ENCODE measurements around the gene CLDND2.

The CLDND2 gene

GRCh38 chr19:51361239-51361638 lies 7.6 kb downstream of the CLDND2 start:
- DNase-seq (ENCODE audit: insufficient read length, low spot score) (no peak), FAIRE-seq (no peak)
- no peak for TF ChIP-seq CTCF (IDR thresholded peaks at IDR 0.05; ENCODE audit: insufficient read depth, missing control alignments)

DNA sequence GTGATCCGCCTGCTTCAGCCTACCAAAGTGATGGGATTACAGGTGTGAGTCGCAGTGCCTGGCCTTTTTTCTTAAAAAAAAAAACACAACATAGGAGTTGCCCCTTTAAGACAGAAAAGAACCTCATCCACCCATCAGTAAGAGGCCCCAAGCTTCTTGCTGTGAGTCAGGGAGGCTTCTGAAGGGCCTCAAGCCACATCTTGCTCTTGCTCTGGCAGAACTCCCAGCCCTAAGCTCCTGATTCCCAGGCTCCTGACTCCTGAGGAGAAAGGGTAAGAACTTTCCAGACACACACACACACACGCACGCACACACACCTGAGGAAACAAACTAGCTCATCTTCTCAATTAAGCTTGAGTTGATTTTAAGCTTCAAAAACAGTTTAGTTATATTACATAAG lies 9.5 kb downstream of the CLDND2 start:
- FAIRE-seq, result no peak

DNA sequence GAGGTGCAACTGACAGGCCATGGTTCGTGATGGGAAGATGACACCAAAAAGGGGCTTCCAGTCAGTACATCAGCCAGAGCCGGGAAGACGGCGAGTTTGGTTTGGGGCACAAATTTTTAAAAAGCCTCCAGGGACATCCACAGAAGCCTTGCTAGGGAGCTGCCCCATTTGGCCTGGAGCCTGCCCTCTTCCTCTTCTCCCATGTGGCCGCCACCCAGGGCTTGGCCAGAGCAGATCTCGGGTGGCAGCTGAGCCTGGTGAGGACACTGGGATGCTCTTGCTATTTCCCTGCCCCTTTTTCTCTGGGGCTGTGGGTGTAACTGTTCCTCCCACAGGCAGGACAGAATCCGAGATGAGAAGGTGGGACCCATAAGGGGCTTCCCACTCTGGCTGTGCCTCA lies 10.9 kb downstream of the CLDND2 start:
- no peak for TF ChIP-seq CTCF (IDR thresholded peaks at IDR 0.05; ENCODE audit: insufficient read depth, missing control alignments)

More for the DNA sequence above, 9.5 kb downstream of the CLDND2 start:
- no peak for TF ChIP-seq CTCF (IDR thresholded peaks at IDR 0.05; ENCODE audit: insufficient read depth, missing control alignments)
- no peak for DNase-seq (ENCODE audit: insufficient read length, low spot score)

DNA sequence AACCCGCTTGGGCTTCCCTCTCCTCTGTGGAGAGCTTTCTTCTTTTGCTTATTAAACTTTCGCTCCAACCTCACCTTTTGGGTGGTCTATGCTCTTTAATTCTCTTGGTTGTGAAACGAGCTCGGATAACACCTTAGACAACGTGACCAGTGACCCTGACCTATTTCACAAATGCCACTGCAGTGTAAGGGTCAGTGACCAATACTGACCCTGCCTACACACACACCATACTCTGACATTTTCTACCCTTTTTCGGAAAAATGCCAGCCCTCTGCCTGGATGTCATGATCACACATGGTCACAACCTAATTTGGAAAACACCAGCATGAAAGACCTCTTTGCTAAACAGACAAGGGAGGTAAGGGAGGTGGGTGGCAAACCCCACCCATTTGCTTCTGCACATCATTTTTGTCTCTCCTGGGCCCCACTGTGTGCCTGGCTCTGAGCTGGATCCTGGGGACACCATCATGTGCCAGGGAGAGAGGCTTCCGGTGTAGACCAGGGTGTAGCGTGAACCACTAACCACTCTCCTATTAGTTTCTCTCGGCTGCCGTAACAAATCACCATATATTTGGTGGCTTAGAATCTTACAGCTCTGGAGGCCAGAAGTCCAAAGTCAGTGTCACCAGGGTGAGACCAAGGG lies 12.5 kb downstream of the CLDND2 start:
- DNase-seq (ENCODE audit: insufficient read length, low spot score), result no peak
- no peak for FAIRE-seq

More for the DNA sequence above, 10.9 kb downstream of the CLDND2 start:
- FAIRE-seq (no peak), DNase-seq (ENCODE audit: insufficient read length, low spot score) (no peak)

GRCh38 chr19:51354742-51355148 lies 14.1 kb downstream of the CLDND2 start:
- DNase-seq (ENCODE audit: insufficient read length, low spot score) (no peak), FAIRE-seq (no peak)
- TF ChIP-seq CTCF (IDR thresholded peaks at IDR 0.05; ENCODE audit: insufficient read depth, missing control alignments), result no peak

More for the DNA sequence above, 12.5 kb downstream of the CLDND2 start:
- no peak for TF ChIP-seq CTCF (IDR thresholded peaks at IDR 0.05; ENCODE audit: insufficient read depth, missing control alignments)

- no peak for FAIRE-seq
- DNase-seq (ENCODE audit: insufficient read length, low spot score), result no peak
- no peak for TF ChIP-seq CTCF (IDR thresholded peaks at IDR 0.05; ENCODE audit: insufficient read depth, missing control alignments)
These were observed 14.6 kb downstream of the CLDND2 start for GRCh38 chr19:51354103-51354741.

GRCh38 chr19:51352783-51353360 lies 15.9 kb downstream of the CLDND2 start:
- DNase-seq (ENCODE audit: insufficient read length, low spot score) (no peak), FAIRE-seq (no peak)
- no peak for TF ChIP-seq CTCF (IDR thresholded peaks at IDR 0.05; ENCODE audit: insufficient read depth, missing control alignments)
